ENCODE results near the gene TMEM63A. TPM values are rescaled to one million over a fixed set of nuclear protein-coding genes. Genes with fewer than 3 reads are reported as not detected.
"Not testable (repeated sequence)": the region's sequence is repeated elsewhere in the genome, so short reads cannot be mapped to it uniquely, and the experiment has no call there.

The TMEM63A gene
- polyA plus RNA-seq, 2 of the 4 experiments (the other 2 are of a cell fraction), result 7.5 to 9.5 TPM

- TF ChIP-seq FOSL2 (IDR thresholded peaks at IDR 0.05) (no peak), FOSL2 (CRISPR knock-in tag; IDR thresholded peaks at IDR 0.05) (no peak), GATA3 (IDR thresholded peaks at IDR 0.05; ENCODE audit: borderline replicate concordance) (no peak), RAD21 (conservative IDR thresholded peaks at IDR 0.05 in 1 of 2, IDR thresholded peaks at IDR 0.05 in 1 of 2) (no peak), EHF (CRISPR knock-in tag; IDR thresholded peaks at IDR 0.05) (no peak)
Measured at GRCh38 chr1:225808136-225808535, 74.0 kb downstream of the TMEM63A start (continued).

- CTCF ChIA-PET; H3K27ac ChIP-seq; POLR2A ChIA-PET; FAIRE-seq; H3K9me3 ChIP-seq; H3K4me1 ChIP-seq; H3K4me3 ChIP-seq; ATAC-seq; DNase-seq (ENCODE audit: low read depth in 1 of 2, low spot score in 1 of 2); H3K4me2 ChIP-seq: not testable (repeated sequence)
- WGBS (ENCODE audit: missing lambda C conversion rate), result 89% methylated on average over 3 of the region's 3 CpGs
- peak; percentile 51 for TF ChIP-seq MAFK (IDR thresholded peaks at IDR 0.05; ENCODE audit: partially characterized antibody)
Measured at GRCh38 chr1:225806736-225807135, 75.4 kb downstream of the TMEM63A start.

GRCh38 chr1:225806249-225806648, 75.9 kb downstream of the TMEM63A start:
- Histone ChIP-seq H3K27ac (no peak overlapping the region), H3K4me1 (peaks cover 3% of the 10 kb centered on the region; the same call in 2 of the 3 replicates), H3K4me3 (no peak overlapping the region), H3K9me3 (no peaks in the 10 kb centered on the region), H3K4me2 (no peak overlapping the region)
- TF ChIP-seq EP300 (IDR thresholded peaks at IDR 0.05) (no peak), RCOR1 (IDR thresholded peaks at IDR 0.05; ENCODE audit: low read depth, low read length) (no peak), CHD4 (IDR thresholded peaks at IDR 0.05; ENCODE audit: borderline replicate concordance) (no peak), HOXA7 (CRISPR knock-in tag; IDR thresholded peaks at IDR 0.05) (no peak), HMGXB4 (CRISPR knock-in tag; IDR thresholded peaks at IDR 0.05; ENCODE audit: borderline replicate concordance) (no peak), NR3C1 (IDR thresholded peaks at IDR 0.05) (no peak), JUNB (IDR thresholded peaks at IDR 0.05) (no peak)
- WGBS (ENCODE audit: missing lambda C conversion rate), result 94% methylated on average over 1 of the region's 1 CpG
- ATAC-seq (no peak), FAIRE-seq (no peak), DNase-seq (ENCODE audit: low read depth in 1 of 2, low spot score in 1 of 2) (no peak)
- ChIA-PET CTCF (no interaction called here), POLR2A (no interaction called here)

GRCh38 chr1:225801146-225801545, 81.0 kb downstream of the TMEM63A start:
- FAIRE-seq, ATAC-seq: not testable (repeated sequence)
- CTCF ChIA-PET, result interaction anchor here (0.9 to 1.1 kb wide), 5 partner anchors 48 to 336 kb away, joined by 3 to 4 read pairs (median 3); no protein-coding TSS in a partner anchor

GRCh38 chr1:225796097-225796496, 86.1 kb downstream of the TMEM63A start:
- CTCF ChIA-PET; H3K4me2 ChIP-seq; ATAC-seq; H3K9me3 ChIP-seq; H3K4me3 ChIP-seq; DNase-seq (ENCODE audit: low read depth in 1 of 2, low spot score in 1 of 2); FAIRE-seq; POLR2A ChIA-PET; H3K27ac ChIP-seq; H3K4me1 ChIP-seq: not testable (repeated sequence)
- WGBS (ENCODE audit: missing lambda C conversion rate), result 98% methylated on average over 6 of the region's 18 CpGs

More at GRCh38 chr1:225801146-225801545, 81.0 kb downstream of the TMEM63A start:
- not testable (repeated sequence) for H3K4me3 ChIP-seq; H3K9me3 ChIP-seq; DNase-seq (ENCODE audit: low read depth in 1 of 2, low spot score in 1 of 2); H3K27ac ChIP-seq; H3K4me2 ChIP-seq; H3K4me1 ChIP-seq
- WGBS (ENCODE audit: missing lambda C conversion rate), result 88% methylated on average over 7 of the region's 7 CpGs
- POLR2A ChIA-PET, result interaction anchor here (0.7 kb wide), 1 partner anchor 20 kb away, joined by 5 read pairs; no protein-coding TSS in a partner anchor

Other genes with a start within 250 kb of the TMEM63A start
- gene ENAH, start 229.3 kb downstream of the TMEM63A start, polyA plus RNA-seq (2011; rRNA removed), result 124 and 142 TPM in 2 replicates
- gene ENAH, start 229.3 kb downstream of the TMEM63A start, polyA plus RNA-seq (2017; fragmentation: RNase III; extraction: RNeasy Plus Mini Kit Qiagen cat#74134 plus additional on column Dnase treatment), result 155 to 172 TPM (median 167 TPM) in 3 replicates
- 512 and 629 TPM in 2 replicates for gene SRP9, start 104.6 kb downstream of the TMEM63A start, polyA plus RNA-seq (2011; rRNA removed)
- gene SRP9, start 104.6 kb downstream of the TMEM63A start, polyA plus RNA-seq (2017; fragmentation: RNase III; extraction: RNeasy Plus Mini Kit Qiagen cat#74134 plus additional on column Dnase treatment), result 341 to 356 TPM (median 352 TPM) in 3 replicates
- gene EPHX1, start 72.3 kb downstream of the TMEM63A start, polyA plus RNA-seq (2011; rRNA removed), result 150 and 212 TPM in 2 replicates
- 195 to 279 TPM (median 252 TPM) in 3 replicates for gene EPHX1, start 72.3 kb downstream of the TMEM63A start, polyA plus RNA-seq (2017; fragmentation: RNase III; extraction: RNeasy Plus Mini Kit Qiagen cat#74134 plus additional on column Dnase treatment)
- gene LEFTY1, start 6.8 kb upstream of the TMEM63A start, polyA plus RNA-seq (2011; rRNA removed), result 0.93 and 1.00 TPM in 2 replicates
- 0.10 to 0.32 TPM (median 0.24 TPM) in 3 replicates for gene LEFTY1, start 6.8 kb upstream of the TMEM63A start, polyA plus RNA-seq (2017; fragmentation: RNase III; extraction: RNeasy Plus Mini Kit Qiagen cat#74134 plus additional on column Dnase treatment)
- 45.4 and 45.8 TPM in 2 replicates for gene PYCR2, start 41.9 kb upstream of the TMEM63A start, polyA plus RNA-seq (2011; rRNA removed)
- 48.1 to 56.3 TPM (median 50.5 TPM) in 3 replicates for gene PYCR2, start 41.9 kb upstream of the TMEM63A start, polyA plus RNA-seq (2017; fragmentation: RNase III; extraction: RNeasy Plus Mini Kit Qiagen cat#74134 plus additional on column Dnase treatment)
- 0.08 TPM in 1 of 2 replicates, not detected in the other for gene LEFTY2, start 58.8 kb upstream of the TMEM63A start, polyA plus RNA-seq (2011; rRNA removed)
- not detected in 3 replicates for gene LEFTY2, start 58.8 kb upstream of the TMEM63A start, polyA plus RNA-seq (2017; fragmentation: RNase III; extraction: RNeasy Plus Mini Kit Qiagen cat#74134 plus additional on column Dnase treatment)
- gene SDE2, start 117.0 kb upstream of the TMEM63A start, polyA plus RNA-seq (2011; rRNA removed), result 15.6 and 24.8 TPM in 2 replicates
- 8.4 to 9.2 TPM (median 8.8 TPM) in 3 replicates for gene SDE2, start 117.0 kb upstream of the TMEM63A start, polyA plus RNA-seq (2017; fragmentation: RNase III; extraction: RNeasy Plus Mini Kit Qiagen cat#74134 plus additional on column Dnase treatment)
- 366 and 457 TPM in 2 replicates for gene H3-3A, start 180.3 kb upstream of the TMEM63A start, polyA plus RNA-seq (2011; rRNA removed)
- gene H3-3A, start 180.3 kb upstream of the TMEM63A start, polyA plus RNA-seq (2017; fragmentation: RNase III; extraction: RNeasy Plus Mini Kit Qiagen cat#74134 plus additional on column Dnase treatment), result 451 to 534 TPM (median 530 TPM) in 3 replicates